ENCODE measurements around the gene ODF4.
A peak's percentile ranks its signal among the peaks of the same experiment; 100 is the strongest.

ODF4 gene

GRCh38 chr17:8315764-8316217 lies 23.8 kb upstream of the ODF4 start:
- no peak overlapping the region for H3K4me3 ChIP-seq (ENCODE audit: low read length)

GRCh38 chr17:8318010-8318935 lies 21.4 kb upstream of the ODF4 start:
- no peak for DNase-seq (ENCODE audit: low read depth)
- H3K4me3 ChIP-seq (ENCODE audit: low read length): no peak overlapping the region
- TF ChIP-seq CTCF (IDR thresholded peaks at IDR 0.05; ENCODE audit: insufficient read depth, low read depth, low read length, missing control alignments): no peak

More at GRCh38 chr17:8315764-8316217, 23.8 kb upstream of the ODF4 start:
- DNase-seq (ENCODE audit: low read depth): peak; percentile 24
- TF ChIP-seq CTCF (IDR thresholded peaks at IDR 0.05; ENCODE audit: insufficient read depth, low read depth, low read length, missing control alignments): no peak

- DNase-seq (ENCODE audit: low read depth): no peak
- no peak for TF ChIP-seq CTCF (IDR thresholded peaks at IDR 0.05; ENCODE audit: insufficient read depth, low read depth, low read length, missing control alignments)
- no peak overlapping the region for H3K4me3 ChIP-seq (ENCODE audit: low read length)
Measured at GRCh38 chr17:8320262-8320661, 19.4 kb upstream of the ODF4 start.

- no peak for DNase-seq (ENCODE audit: low read depth)
- no peak overlapping the region for H3K4me3 ChIP-seq (ENCODE audit: low read length)
- TF ChIP-seq CTCF (IDR thresholded peaks at IDR 0.05; ENCODE audit: insufficient read depth, low read depth, low read length, missing control alignments): no peak
Measured at GRCh38 chr17:8320990-8321389, 18.6 kb upstream of the ODF4 start.

DNA sequence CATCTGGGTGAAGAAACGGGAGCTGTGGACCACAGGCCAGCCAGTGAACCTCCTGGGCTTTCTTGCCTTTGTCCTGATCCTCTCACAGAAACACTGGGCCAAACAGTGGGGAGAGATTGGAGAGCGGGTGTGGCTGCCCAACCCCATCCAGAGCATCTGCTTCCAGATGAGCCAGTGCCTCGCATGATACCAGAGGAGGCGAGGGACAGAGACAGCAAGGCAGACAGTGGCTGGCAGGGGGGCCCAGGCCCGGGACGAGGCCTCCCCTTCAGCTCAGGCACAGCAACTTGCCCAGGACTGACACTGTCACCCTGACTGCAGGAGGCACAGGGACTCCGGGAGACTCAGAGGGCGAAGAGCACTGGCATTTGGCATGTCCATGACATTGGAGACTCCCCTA lies 17.6 kb upstream of the ODF4 start:
- no peak overlapping the region for H3K4me3 ChIP-seq (ENCODE audit: low read length)
- DNase-seq (ENCODE audit: low read depth): no peak
- no peak for TF ChIP-seq CTCF (IDR thresholded peaks at IDR 0.05; ENCODE audit: insufficient read depth, low read depth, low read length, missing control alignments)

GRCh38 chr17:8324132-8324531 lies 15.5 kb upstream of the ODF4 start:
- no peak overlapping the region for H3K4me3 ChIP-seq (ENCODE audit: low read length)
- TF ChIP-seq CTCF (IDR thresholded peaks at IDR 0.05; ENCODE audit: insufficient read depth, low read depth, low read length, missing control alignments): no peak
- no peak for DNase-seq (ENCODE audit: low read depth)
